Retina (tissue), 1 donor: ENCODE data around the gene CPB1.
A peak's percentile ranks its signal among the peaks of the same experiment; 100 is the strongest.
"Not testable (repeated sequence)": the region's sequence is repeated elsewhere in the genome, so short reads cannot be mapped to it uniquely, and the experiment has no call there.

ENCODE experiments used
- DNase-seq: peaks from one replicate; pipeline ENCODE4 v3.0.0-alpha.2; 2016

CPB1 gene

GRCh38 chr3:148827585-148827984 lies at the start of gene CPB1:
TSS of gene CPB1 (plus strand) at chr3:148827811. CDS start at chr3:148827824, 13 bp downstream.
- no peak for DNase-seq

GRCh38 chr3:148778926-148779325 lies 48.7 kb upstream of the CPB1 start:
- no peak for DNase-seq

GRCh38 chr3:148785026-148785425 lies 42.6 kb upstream of the CPB1 start:
- not testable (repeated sequence) for DNase-seq

- not testable (repeated sequence) for DNase-seq
Observed at GRCh38 chr3:148786159-148786558, 41.5 kb upstream of the CPB1 start.

- peak; percentile 81 for DNase-seq
Observed at GRCh38 chr3:148789146-148789545, 38.5 kb upstream of the CPB1 start.

GRCh38 chr3:148789906-148790305 lies 37.7 kb upstream of the CPB1 start:
- DNase-seq = no peak

- DNase-seq = no peak
Observed at GRCh38 chr3:148790370-148790769, 37.2 kb upstream of the CPB1 start.

- DNase-seq = peak; percentile 70
Observed at GRCh38 chr3:148790851-148791735, 36.5 kb upstream of the CPB1 start.

GRCh38 chr3:148791920-148792319 lies 35.7 kb upstream of the CPB1 start:
- DNase-seq = peak; percentile 38

GRCh38 chr3:148792516-148792915 lies 35.1 kb upstream of the CPB1 start:
- DNase-seq = peak; percentile 33

- DNase-seq = no peak
Observed at GRCh38 chr3:148796799-148797198, 30.8 kb upstream of the CPB1 start.

- no peak for DNase-seq
Observed at GRCh38 chr3:148797795-148798194, 29.8 kb upstream of the CPB1 start.

- DNase-seq = no peak
Observed at GRCh38 chr3:148800414-148800813, 27.2 kb upstream of the CPB1 start.

- DNase-seq = no peak
Observed at GRCh38 chr3:148809835-148810234, 17.8 kb upstream of the CPB1 start.

- DNase-seq = peak; percentile 44
Observed at GRCh38 chr3:148815316-148816110, 12.1 kb upstream of the CPB1 start.

- no peak for DNase-seq
Observed at GRCh38 chr3:148816427-148816826, 11.2 kb upstream of the CPB1 start.

GRCh38 chr3:148816981-148817525 lies 10.6 kb upstream of the CPB1 start:
- DNase-seq = peak; percentile 13

GRCh38 chr3:148820361-148821245 lies 7.0 kb upstream of the CPB1 start:
- no peak for DNase-seq

GRCh38 chr3:148823026-148823425 lies 4.6 kb upstream of the CPB1 start:
- no peak for DNase-seq

- no peak for DNase-seq
Observed at GRCh38 chr3:148825476-148825875, 2.1 kb upstream of the CPB1 start.

- DNase-seq = no peak
Observed at GRCh38 chr3:148828136-148828690, 602 bp downstream of the CPB1 start.

GRCh38 chr3:148829926-148830325 lies 2.3 kb downstream of the CPB1 start:
- no peak for DNase-seq
